Endothelial cell of umbilical vein (primary cell): ENCODE measurements around the gene OR4D5. TPM values are rescaled to one million over a fixed set of nuclear protein-coding genes. Genes with fewer than 3 reads are reported as not detected.

Experiments used
- BruUV-seq: library from RNA; stranded (reverse); fragments of 400-500 nt; replicated peaks from 2 replicates; lab custom pipeline; 2021; lab: Mats Ljungman, UMichigan
- CTCF ChIA-PET: fragments of 300-600, 350-600 bp; sonication (Branson Sonifier 250); formaldehyde crosslinking; loops from one replicate; lab custom pipeline; 2021; ENCODE audit warnings: antibody characterized with exemption, inconsistent platforms; lab: Charles Lee
- POLR2A ChIA-PET: fragments of 300-600, 350-600 bp; sonication (Branson Sonifier 250); formaldehyde crosslinking; loops from one replicate; lab custom pipeline; 2021; ENCODE audit warnings: antibody characterized with exemption, inconsistent platforms; lab: Charles Lee
- DNase-seq: peaks from one replicate; pipeline ENCODE4 v3.0.0-alpha.2; 2011; ENCODE audit warnings: low read depth, low spot score
- FAIRE-seq: peaks from 2 replicates; lab custom pipeline; 2011; peaks lifted over from hg19 to GRCh38; lab: Jason Lieb, UNC
- H2AFZ ChIP-seq: 2 replicates; pipeline ENCODE4 v1.6.0; 2012; ENCODE audit warnings: low read depth, low read length, control low read depth, inconsistent platforms
- H3K27ac ChIP-seq: 2 replicates; pipeline ENCODE4 v1.5.1; 2011; ENCODE audit warnings: low read depth, mild to moderate bottlenecking, control low read depth, low read length, moderate library complexity; ENCODE audit not compliant: insufficient read depth
- H3K27me3 ChIP-seq, 2 experiments: 2 replicates each; pipeline versions ENCODE4 v1.6.0 to v1.6.1; 2011; ENCODE audit warnings: low read length in 2 of 2, mixed read lengths in 1 of 2; ENCODE audit not compliant: control insufficient read depth in 2 of 2, insufficient read depth in 2 of 2
- H3K36me3 ChIP-seq, 2 experiments: 2 replicates in 1 of 2; 3 replicates in 1 of 2; pipeline ENCODE4 v1.5.1; 2011; ENCODE audit warnings: low read length in 2 of 2, mild to moderate bottlenecking in 1 of 2, moderate library complexity in 1 of 2; ENCODE audit not compliant: control insufficient read depth in 2 of 2, insufficient read depth in 2 of 2; ENCODE audit errors: extremely low read depth in 1 of 2
- H3K4me1 ChIP-seq: 3 replicates; pipeline ENCODE4 v1.5.1; 2011; ENCODE audit warnings: mild to moderate bottlenecking, low read length; ENCODE audit not compliant: control insufficient read depth, insufficient read depth; ENCODE audit errors: extremely low read depth
- H3K4me2 ChIP-seq: 2 replicates; pipeline ENCODE4 v1.6.1; 2011; ENCODE audit warnings: low read length, control low read depth, mixed read lengths; ENCODE audit not compliant: insufficient read depth
- H3K4me3 ChIP-seq, 3 experiments: fragments of 200-600 bp in 1 of 3; sonication (generic), shearing (Covaris generic) in 1 of 3; replicated peaks in 1 of 3; 2 replicates each; pipeline ENCODE4 v1.5.1; 2011 to 2016; ENCODE audit warnings: control low read depth in 3 of 3, low read length in 3 of 3, mild to moderate bottlenecking in 2 of 3, inconsistent platforms in 1 of 3, low read depth in 1 of 3, moderate library complexity in 1 of 3; ENCODE audit not compliant: insufficient read depth in 1 of 3
- H3K79me2 ChIP-seq: 2 replicates; pipeline ENCODE4 v1.6.0; 2012; ENCODE audit warnings: low read length, inconsistent platforms; ENCODE audit not compliant: control insufficient read depth, insufficient read depth
- H3K9ac ChIP-seq: replicated peaks from 2 replicates; pipeline ENCODE3; 2011; ENCODE audit warnings: low read length, control low read depth; ENCODE audit not compliant: insufficient read depth; ENCODE audit errors: extremely low read depth
- H3K9me1 ChIP-seq: replicated peaks from 3 replicates; pipeline ENCODE4 v1.6.0; 2011; ENCODE audit warnings: mild to moderate bottlenecking, low read length; ENCODE audit not compliant: control insufficient read depth, insufficient read depth; ENCODE audit errors: extremely low read depth
- H3K9me3 ChIP-seq: replicated peaks from 2 replicates; pipeline ENCODE4 v1.5.1; 2012; ENCODE audit warnings: low read length, inconsistent platforms; ENCODE audit not compliant: control insufficient read depth, insufficient read depth
- H4K20me1 ChIP-seq: replicated peaks from 2 replicates; pipeline ENCODE3; 2011; ENCODE audit warnings: mild to moderate bottlenecking, low read length; ENCODE audit not compliant: control insufficient read depth, insufficient read depth; ENCODE audit errors: extremely low read depth
- EZH2 ChIP-seq: IDR thresholded peaks from 2 replicates; pipeline ENCODE4 v1.6.1; 2012; ENCODE audit warnings: borderline replicate concordance, low read depth, mild to moderate bottlenecking, moderate library complexity, low read length, inconsistent platforms; ENCODE audit not compliant: severe bottlenecking
- FOS ChIP-seq: IDR thresholded peaks from 2 replicates; pipeline ENCODE4 v1.6.1; 2011; ENCODE audit warnings: mild to moderate bottlenecking, low read length, moderate library complexity, borderline replicate concordance; ENCODE audit not compliant: insufficient read depth
- GATA2 ChIP-seq: IDR thresholded peaks from 2 replicates; pipeline ENCODE4 v1.7.0; 2011; ENCODE audit warnings: low read depth, mild to moderate bottlenecking, moderate library complexity, mixed read lengths, low read length; ENCODE audit not compliant: insufficient read length, insufficient read depth
- JUN ChIP-seq: IDR thresholded peaks from 2 replicates; pipeline ENCODE4 v1.6.1; 2011; ENCODE audit warnings: borderline replicate concordance, low read depth; ENCODE audit not compliant: insufficient read length, insufficient read depth
- MYC ChIP-seq: IDR thresholded peaks from one replicate; pipeline ENCODE4 v1.6.1; 2011; ENCODE audit warnings: mild to moderate bottlenecking, low read depth, low read length
- POLR2A ChIP-seq: IDR thresholded peaks from 2 replicates; pipeline ENCODE4 v1.6.1; 2012; ENCODE audit warnings: low read depth, mild to moderate bottlenecking, control low read depth, low read length
- POLR2AphosphoS5 ChIP-seq: IDR thresholded peaks from 2 replicates; pipeline ENCODE4 v1.6.1; 2012; ENCODE audit warnings: low read depth, mild to moderate bottlenecking, control low read depth, low read length, moderate library complexity; ENCODE audit not compliant: insufficient read depth
- dilution Hi-C: fragments of 300-500 bp; cut with MboI; formaldehyde crosslinking; loops from one replicate; pipeline ENCODE4 v1.15.0; 2019; ENCODE audit warnings: low sequenced_read_pairs; ENCODE audit not compliant: extremely low pct_ligation_motif_present
- intact Hi-C: fragments of 100-400 bp; cut with micrococcal nuclease; formaldehyde crosslinking; loops from one replicate; pipeline ENCODE4 v1.10.0; 2022
- polyA plus RNA-seq, 4 experiments: library from polyadenylated mRNA; depleted of rRNA in 3 of 4; stranded (reverse) in 3 of 4; unstranded in 1 of 4; fragments of >200 nt; gene quantifications; 2 replicates each; pipeline versions ENCODE4 v1.2.1 to v1.2.3, GENCODE V29; 2011 to 2012; ENCODE audit warnings: missing spikeins in 1 of 4
- total RNA-seq: library from RNA; stranded (reverse); gene quantifications from 2 replicates; pipeline ENCODE4 v1.2.3, GENCODE V29; 2021
- TF ChIP-seq, protein P1 (sequence below), 2 donors: IDR thresholded peaks; 1 replicate in 1 of 2; 2 replicates in 1 of 2; pipeline ENCODE4 v1.5.1; 2011; ENCODE audit warnings: low read length in 2 of 2, mild to moderate bottlenecking in 2 of 2, moderate library complexity in 2 of 2, control low read depth in 1 of 2, inconsistent platforms in 1 of 2, low read depth in 1 of 2; ENCODE audit not compliant: insufficient read depth in 1 of 2; ENCODE audit errors: extremely low read depth in 1 of 2
- TF ChIP-seq, protein P2 (sequence below): IDR thresholded peaks from 2 replicates; pipeline ENCODE4 v1.6.1; 2011; ENCODE audit not compliant: insufficient read depth, insufficient read length

OR4D5 gene
- total and polyA plus RNA-seq, 2 donors (not counting 3 experiments of a cell fraction or from before 2014, with no cell fraction given) = not detected

GRCh38 chr11:123942413-123942812, 3.0 kb downstream of the OR4D5 start:
- no peaks in the 10 kb centered on the region for H3K4me1 ChIP-seq
- no peak overlapping the region for H3K9ac ChIP-seq
- dilution Hi-C loops (no loop called here), intact Hi-C loops (no loop called here)
- TF ChIP-seq FOS = no peak
- TF ChIP-seq, protein P1, sequence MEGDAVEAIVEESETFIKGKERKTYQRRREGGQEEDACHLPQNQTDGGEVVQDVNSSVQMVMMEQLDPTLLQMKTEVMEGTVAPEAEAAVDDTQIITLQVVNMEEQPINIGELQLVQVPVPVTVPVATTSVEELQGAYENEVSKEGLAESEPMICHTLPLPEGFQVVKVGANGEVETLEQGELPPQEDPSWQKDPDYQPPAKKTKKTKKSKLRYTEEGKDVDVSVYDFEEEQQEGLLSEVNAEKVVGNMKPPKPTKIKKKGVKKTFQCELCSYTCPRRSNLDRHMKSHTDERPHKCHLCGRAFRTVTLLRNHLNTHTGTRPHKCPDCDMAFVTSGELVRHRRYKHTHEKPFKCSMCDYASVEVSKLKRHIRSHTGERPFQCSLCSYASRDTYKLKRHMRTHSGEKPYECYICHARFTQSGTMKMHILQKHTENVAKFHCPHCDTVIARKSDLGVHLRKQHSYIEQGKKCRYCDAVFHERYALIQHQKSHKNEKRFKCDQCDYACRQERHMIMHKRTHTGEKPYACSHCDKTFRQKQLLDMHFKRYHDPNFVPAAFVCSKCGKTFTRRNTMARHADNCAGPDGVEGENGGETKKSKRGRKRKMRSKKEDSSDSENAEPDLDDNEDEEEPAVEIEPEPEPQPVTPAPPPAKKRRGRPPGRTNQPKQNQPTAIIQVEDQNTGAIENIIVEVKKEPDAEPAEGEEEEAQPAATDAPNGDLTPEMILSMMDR (IDR thresholded peaks at IDR 0.05; ENCODE audit: extremely low read depth in 1 of 2, insufficient read depth in 1 of 2, low read depth in 1 of 2, low read length in 2 of 2) = no peak
- no peak for TF ChIP-seq EZH2
- no peak for TF ChIP-seq MYC
- no peak for TF ChIP-seq POLR2AphosphoS5
- TF ChIP-seq JUN = no peak
- no peak for TF ChIP-seq POLR2A
- TF ChIP-seq, protein P2, sequence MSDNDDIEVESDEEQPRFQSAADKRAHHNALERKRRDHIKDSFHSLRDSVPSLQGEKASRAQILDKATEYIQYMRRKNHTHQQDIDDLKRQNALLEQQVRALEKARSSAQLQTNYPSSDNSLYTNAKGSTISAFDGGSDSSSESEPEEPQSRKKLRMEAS = no peak
- TF ChIP-seq GATA2 = no peak
- H3K79me2 ChIP-seq = no peaks in the 10 kb centered on the region
- ChIA-PET CTCF (no interaction called here), POLR2A (no interaction called here)
- no peak for FAIRE-seq
- H3K27ac ChIP-seq = no peak overlapping the region
- H3K4me2 ChIP-seq = no peak overlapping the region
- H3K27me3 ChIP-seq = no peaks in the 10 kb centered on the region
- no peaks in the 10 kb centered on the region for H4K20me1 ChIP-seq
- H3K4me3 ChIP-seq = no peak overlapping the region
- no peaks in the 10 kb centered on the region for H3K9me3 ChIP-seq
- no peak overlapping the region for H2AFZ ChIP-seq
- no peaks in the 10 kb centered on the region for H3K9me1 ChIP-seq
- H3K36me3 ChIP-seq = no peaks in the 10 kb centered on the region
- DNase-seq = no peak
- no TSS peak for BruUV-seq
